K562 (cell line): Measurements from ENCODE around the gene MYL9. TPM values are rescaled to one million over a fixed set of nuclear protein-coding genes. Genes with fewer than 3 reads are reported as not detected.

ENCODE experiments used
- ATAC-seq: fragments of 200-7000 bp; cut with Tn5 transposase; 3 replicates; pipeline ENCODE4 v1.9.1; 2020; ENCODE audit warnings: moderate library complexity
- BruUV-seq: library from RNA; stranded (reverse); fragments of 400-500 nt; replicated peaks from 2 replicates; lab custom pipeline; 2021; lab: Mats Ljungman, UMichigan
- CTCF ChIA-PET: fragments of 300-600 bp; formaldehyde crosslinking; extraction: SDS; loops from one replicate; lab custom pipeline; 2021; ENCODE audit warnings: low intra/inter-chr PET ratio; lab: Yijun Ruan, JAX
- POLR2A ChIA-PET: fragments of 300-600, 350-650 bp; sonication (Branson Sonifier 250); formaldehyde crosslinking; extraction: SDS; loops from one replicate; lab custom pipeline; 2021; ENCODE audit warnings: antibody characterized with exemption, inconsistent platforms; lab: Yijun Ruan, JAX
- DNase-seq, 4 experiments: peaks; one replicate each; pipeline versions ENCODE4 v3.0.0 to v3.0.0-alpha.2; 2011 to 2018; ENCODE audit warnings: low spot score in 3 of 4, mixed read lengths in 3 of 4; ENCODE audit errors: extremely low read depth in 1 of 4
- FAIRE-seq: peaks from 2 replicates; lab custom pipeline; 2011; peaks lifted over from hg19 to GRCh38; lab: Jason Lieb, UNC
- H2AFZ ChIP-seq: 2 replicates; pipeline ENCODE4 v1.6.0; 2011; ENCODE audit warnings: low read depth, low read length, control low read depth, inconsistent platforms
- H3K27ac ChIP-seq: fragments of 200-600 bp; 3 replicates; pipeline ENCODE4 v1.8.0; 2011; ENCODE audit warnings: low read depth, mild to moderate bottlenecking, control low read depth, inconsistent platforms, low read length, moderate library complexity, mixed read lengths; ENCODE audit errors: extremely low read depth
- H3K27me3 ChIP-seq, 2 experiments: fragments of 300-600 bp in 1 of 2; 2 replicates in 1 of 2; 3 replicates in 1 of 2; pipeline versions ENCODE4 v1.6.0 to v1.8.0; 2011; ENCODE audit warnings: inconsistent platforms in 2 of 2, low read length in 2 of 2, mild to moderate bottlenecking in 1 of 2, mixed read lengths in 1 of 2, moderate library complexity in 1 of 2; ENCODE audit not compliant: control insufficient read depth in 2 of 2, insufficient read depth in 2 of 2
- H3K36me3 ChIP-seq: fragments of 300-600 bp; 3 replicates; pipeline ENCODE4 v1.8.0; 2011; ENCODE audit warnings: mild to moderate bottlenecking, low read length, inconsistent platforms; ENCODE audit not compliant: control insufficient read depth, insufficient read depth
- H3K4me1 ChIP-seq, 2 experiments: fragments of 200-600 bp in 1 of 2; replicated peaks in 1 of 2; 2 replicates in 1 of 2; 3 replicates in 1 of 2; pipeline versions ENCODE4 v1.5.1 to v1.8.0; 2011; ENCODE audit warnings: inconsistent platforms in 2 of 2, low read length in 2 of 2, mild to moderate bottlenecking in 1 of 2, mixed read lengths in 1 of 2, moderate library complexity in 1 of 2; ENCODE audit not compliant: control insufficient read depth in 2 of 2, insufficient read depth in 2 of 2
- H3K4me2 ChIP-seq: 2 replicates; pipeline ENCODE4 v1.6.1; 2011; ENCODE audit warnings: low read length, control low read depth, inconsistent platforms, mixed read lengths; ENCODE audit not compliant: insufficient read depth
- H3K4me3 ChIP-seq: fragments of 200-600 bp; sonication (generic), shearing (Covaris generic); 2 replicates; pipeline ENCODE4 v1.5.1; 2016; ENCODE audit warnings: control low read depth, inconsistent platforms
- H3K79me2 ChIP-seq: fragments of 200-600 bp; 3 replicates; pipeline ENCODE4 v1.8.0; 2011; ENCODE audit warnings: low read length, inconsistent platforms; ENCODE audit not compliant: control insufficient read depth, insufficient read depth
- H3K9ac ChIP-seq, 2 experiments: 2 replicates each; pipeline versions ENCODE4 v1.6.0 to v1.6.1; 2011; ENCODE audit warnings: low read depth in 2 of 2, low read length in 2 of 2, control low read depth in 1 of 2, inconsistent platforms in 1 of 2, mild to moderate bottlenecking in 1 of 2, mixed read lengths in 1 of 2; ENCODE audit not compliant: insufficient read depth in 1 of 2
- H3K9me1 ChIP-seq: one replicate; pipeline ENCODE4 v1.6.0; 2011; ENCODE audit warnings: inconsistent platforms, mild to moderate bottlenecking, low read length, moderate library complexity; ENCODE audit not compliant: control insufficient read depth, insufficient read depth
- H3K9me3 ChIP-seq: replicated peaks from 2 replicates; pipeline ENCODE4 v1.5.1; 2011; ENCODE audit warnings: low read depth, low read length, inconsistent platforms; ENCODE audit not compliant: control insufficient read depth, insufficient read depth
- H4K20me1 ChIP-seq: replicated peaks from 2 replicates; pipeline ENCODE4 v1.6.1; 2011; ENCODE audit warnings: low read length, inconsistent platforms, mixed read lengths; ENCODE audit not compliant: control insufficient read depth, insufficient read depth
- CBX2 ChIP-seq: fragments of 200-600 bp; sonication (generic); IDR thresholded peaks from one replicate; pipeline ENCODE4 v1.6.1; 2012; ENCODE audit warnings: mild to moderate bottlenecking, low read length, inconsistent platforms; ENCODE audit not compliant: insufficient read depth, poor library complexity, severe bottlenecking
- CLOCK ChIP-seq: fragments of 250-450 bp; sonication (Bioruptor Pico); IDR thresholded peaks from 2 replicates; pipeline ENCODE4 v1.4.0; 2020; ENCODE audit warnings: mild to moderate bottlenecking, moderate library complexity, borderline replicate concordance
- ELF1 ChIP-seq: fragments of 200-800 bp; sonication (Bioruptor generic); IDR thresholded peaks from 2 replicates; pipeline ENCODE4 v1.6.1; 2016; ENCODE audit warnings: missing genetic modification characterization, missing compliant biosample characterization
- FOXM1 ChIP-seq, 2 experiments: fragments of 450-650 bp in 1 of 2; sonication (generic) in 1 of 2; formaldehyde crosslinking in 1 of 2; IDR thresholded peaks; 2 replicates each; pipeline versions ENCODE4 v1.6.1 to v1.9.0; 2017 to 2022; ENCODE audit warnings: low read depth in 2 of 2, mild to moderate bottlenecking in 2 of 2, missing genetic modification reagents in 1 of 2, moderate library complexity in 1 of 2
- IRF2 ChIP-seq: sonication (generic); formaldehyde crosslinking; IDR thresholded peaks from 2 replicates; pipeline ENCODE4 v1.8.1; 2022; ENCODE audit warnings: mild to moderate bottlenecking, missing genetic modification reagents
- PHF21A ChIP-seq: fragments of 450-650 bp; IDR thresholded peaks from 2 replicates; pipeline ENCODE4 v1.6.1; 2017; ENCODE audit warnings: low read depth, borderline replicate concordance
- ZBTB49 ChIP-seq: sonication (generic); formaldehyde crosslinking; IDR thresholded peaks from 2 replicates; pipeline ENCODE4 v1.8.0; 2022; ENCODE audit warnings: missing genetic modification reagents, mild to moderate bottlenecking, borderline replicate concordance
- WGBS: fragments of 100-300 bp; shearing (Covaris generic); methylation state at CpG from one replicate; pipeline ENCODE4 v1.1.6; 2016; ENCODE audit warnings: low coverage, mixed read lengths; ENCODE audit not compliant: insufficient coverage; ENCODE audit errors: missing lambda C conversion rate; 5-methylcytosine and 5-hydroxymethylcytosine counted together
- in situ Hi-C: fragments of 300-500 bp; cut with MboI; formaldehyde crosslinking; loops from 4 replicates; pipeline ENCODE4 v1.15.0; 2018; ENCODE audit warnings: inconsistent platforms, mixed read lengths
- intact Hi-C: fragments of 100-400 bp; cut with micrococcal nuclease; formaldehyde crosslinking; loops from 2 replicates; pipeline ENCODE4 v1.14.2; 2022
- polyA plus RNA-seq, 8 experiments: library from polyadenylated mRNA; depleted of rRNA in 4 of 8; stranded (reverse) in 5 of 8; unstranded in 3 of 8; fragments of >200 nt; fragmentation: Nextera tagmentation in 2 of 8; fragmentation: Illumina TruSeq in 1 of 8; extraction: Ambion mirVana in 2 of 8; extraction: Trizol in 1 of 8; gene quantifications; 2 replicates each; pipeline versions ENCODE4 v1.2.1 to v1.2.3, GENCODE V29; 2011 to 2014; ENCODE audit warnings: inconsistent platforms in 1 of 8, missing spikeins in 1 of 8
- total RNA-seq, 7 experiments: library from RNA; depleted of rRNA in 6 of 7; stranded (reverse); fragments of >200 nt in 6 of 7; fragmentation: Illumina TruSeq in 2 of 7; extraction: Trizol in 2 of 7; gene quantifications; 2 replicates each; pipeline versions ENCODE4 v1.2.1 to v1.2.3, GENCODE V29; 2011 to 2021; ENCODE audit warnings: low replicate concordance in 1 of 7

MYL9 gene
- total and polyA plus RNA-seq, 9 of the 15 experiments (the other 6 are each of a cell fraction or from before 2014, with no cell fraction given), result 0.11 to 3.2 (median 0.81) TPM; not detected in 1

DNA sequence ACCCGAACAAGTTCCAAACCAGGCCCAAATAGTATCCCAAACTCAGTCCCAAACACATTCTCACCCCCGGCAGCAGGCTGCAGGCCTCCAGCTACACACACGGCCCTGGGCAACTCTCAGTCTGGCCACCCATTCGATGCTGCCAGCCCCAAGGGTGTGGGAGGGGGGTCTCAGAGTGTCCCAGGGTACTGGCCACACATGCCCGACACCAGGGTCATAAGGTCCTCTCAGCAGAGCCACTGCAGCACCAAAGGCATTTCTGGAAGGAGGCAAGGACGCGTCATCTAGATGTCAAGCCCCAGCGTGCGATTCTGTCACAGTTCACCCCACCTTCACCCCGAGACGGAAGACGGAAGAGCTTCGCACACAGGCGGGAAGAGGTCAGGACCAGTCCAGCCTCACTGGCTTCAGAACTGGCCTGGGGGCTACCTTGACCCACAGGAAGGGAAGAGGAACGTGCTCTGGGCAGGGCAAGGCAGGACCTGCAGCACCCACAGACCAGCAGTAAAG lies 9.5 kb downstream of the MYL9 start:
- no peaks in the 10 kb centered on the region for H3K36me3 ChIP-seq
- no peaks in the 10 kb centered on the region for H3K9me1 ChIP-seq
- H3K4me2 ChIP-seq, result no peak overlapping the region
- ATAC-seq (no peak), FAIRE-seq (no peak), DNase-seq (no peak)
- ChIA-PET CTCF (no interaction called here), POLR2A (interaction anchor here (0.7 to 1.1 kb wide), 2 partner anchors 19 to 500 kb away, joined by 3 read pairs; no protein-coding TSS in a partner anchor)
- no peaks in the 10 kb centered on the region for H3K27me3 ChIP-seq
- intact Hi-C loops (no loop called here), in situ Hi-C loops (no loop called here)
- no peak overlapping the region for H3K27ac ChIP-seq
- no peaks in the 10 kb centered on the region for H4K20me1 ChIP-seq
- peak overlapping the region in 1 of 2 experiments; percentile 53; a peak in 2 of 4 replicates for H3K9ac ChIP-seq
- 59% methylated on average over 15 of the region's 15 CpGs for WGBS
- no peaks in the 10 kb centered on the region for H3K79me2 ChIP-seq
- H2AFZ ChIP-seq, result no peak overlapping the region
- H3K9me3 ChIP-seq, result no peaks in the 10 kb centered on the region
- TF ChIP-seq FOXM1 (IDR thresholded peaks at IDR 0.05; ENCODE audit: low read depth), result no peak
- no peak for TF ChIP-seq FOXM1 (CRISPR knock-in tag; IDR thresholded peaks at IDR 0.05; ENCODE audit: low read depth)
- TF ChIP-seq PHF21A, result no peak
- no peak for TF ChIP-seq CBX2
- no peak for TF ChIP-seq CLOCK (CRISPR knock-in tag)
- TF ChIP-seq ELF1 (tag), result no peak
- no peak for TF ChIP-seq IRF2
- TF ChIP-seq ZBTB49 (CRISPR knock-in tag), result no peak
- no TSS peak for BruUV-seq
- H3K4me3 ChIP-seq, result no peak overlapping the region
- H3K4me1 ChIP-seq, result peaks cover 0 to 28% of the 10 kb centered on the region in 2 experiments; a peak in 3 of 5 replicates
